ENCODE results near the gene HEMK1. TPM values are rescaled to one million over a fixed set of nuclear protein-coding genes. Genes with fewer than 3 reads are reported as not detected.

The HEMK1 gene
- total RNA-seq, 1 donor from 2014 or later: 16.1 TPM

DNA sequence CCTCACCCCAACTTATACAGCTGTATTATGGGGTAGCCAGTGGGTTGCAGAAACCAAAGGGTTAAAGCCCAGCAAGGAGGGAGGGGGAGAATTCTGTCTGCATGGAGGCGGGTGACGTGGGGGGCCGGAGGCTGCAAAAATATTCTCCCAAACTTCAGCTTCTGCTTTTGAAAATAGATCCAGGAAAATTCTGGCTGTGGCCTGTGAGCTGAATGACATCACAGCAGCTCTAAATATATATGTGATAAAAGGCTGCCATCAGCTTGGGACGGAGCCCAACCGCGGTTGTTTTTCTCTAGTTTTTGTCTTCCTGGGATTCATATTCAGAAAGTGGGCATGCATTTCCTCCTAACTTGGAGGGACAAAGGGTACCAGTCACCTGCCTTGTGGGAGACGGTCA lies 75.2 kb downstream of the HEMK1 start:
- intact Hi-C loops (cut with micrococcal nuclease): no loop called here
- Histone ChIP-seq H3K36me3 (peaks cover 75% of the 10 kb centered on the region), H3K27ac (replicated peaks) (peak overlapping the region; percentile 90), H3K27me3 (ENCODE audit: low read depth) (no peaks in the 10 kb centered on the region), H3K9me3 (replicated peaks) (no peaks in the 10 kb centered on the region), H3K4me1 (peaks cover 89% of the 10 kb centered on the region), H3K4me3 (peak overlapping the region; percentile 10)
- DNase-seq: no peak
- TF ChIP-seq, protein P1, sequence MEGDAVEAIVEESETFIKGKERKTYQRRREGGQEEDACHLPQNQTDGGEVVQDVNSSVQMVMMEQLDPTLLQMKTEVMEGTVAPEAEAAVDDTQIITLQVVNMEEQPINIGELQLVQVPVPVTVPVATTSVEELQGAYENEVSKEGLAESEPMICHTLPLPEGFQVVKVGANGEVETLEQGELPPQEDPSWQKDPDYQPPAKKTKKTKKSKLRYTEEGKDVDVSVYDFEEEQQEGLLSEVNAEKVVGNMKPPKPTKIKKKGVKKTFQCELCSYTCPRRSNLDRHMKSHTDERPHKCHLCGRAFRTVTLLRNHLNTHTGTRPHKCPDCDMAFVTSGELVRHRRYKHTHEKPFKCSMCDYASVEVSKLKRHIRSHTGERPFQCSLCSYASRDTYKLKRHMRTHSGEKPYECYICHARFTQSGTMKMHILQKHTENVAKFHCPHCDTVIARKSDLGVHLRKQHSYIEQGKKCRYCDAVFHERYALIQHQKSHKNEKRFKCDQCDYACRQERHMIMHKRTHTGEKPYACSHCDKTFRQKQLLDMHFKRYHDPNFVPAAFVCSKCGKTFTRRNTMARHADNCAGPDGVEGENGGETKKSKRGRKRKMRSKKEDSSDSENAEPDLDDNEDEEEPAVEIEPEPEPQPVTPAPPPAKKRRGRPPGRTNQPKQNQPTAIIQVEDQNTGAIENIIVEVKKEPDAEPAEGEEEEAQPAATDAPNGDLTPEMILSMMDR (IDR thresholded peaks at IDR 0.05; ENCODE audit: borderline replicate concordance): no peak

DNA sequence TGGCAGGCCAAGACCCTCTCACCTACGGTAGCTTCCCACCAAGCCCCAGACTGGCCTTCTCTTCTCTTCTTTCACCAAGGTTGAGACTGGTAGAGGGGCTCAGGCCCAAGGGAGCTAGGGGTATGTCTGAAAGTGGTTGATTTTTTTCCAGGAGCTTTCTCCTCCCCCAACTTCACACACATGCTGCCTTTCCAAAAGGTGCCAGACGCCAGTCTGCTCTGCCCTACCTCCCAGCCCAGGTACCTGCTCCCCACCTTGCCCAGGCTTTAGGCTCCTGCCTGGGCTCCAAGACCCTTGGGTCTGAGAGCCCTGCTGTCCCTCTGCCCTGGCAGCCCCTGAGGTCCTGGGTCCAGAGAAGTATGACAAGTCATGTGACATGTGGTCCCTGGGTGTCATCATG lies 76.1 kb downstream of the HEMK1 start:
- Histone ChIP-seq H3K9me3 (replicated peaks) (no peaks in the 10 kb centered on the region), H3K4me3 (no peak overlapping the region), H3K36me3 (peaks cover 70% of the 10 kb centered on the region), H3K4me1 (peaks cover 89% of the 10 kb centered on the region), H3K27me3 (ENCODE audit: low read depth) (no peaks in the 10 kb centered on the region), H3K27ac (replicated peaks) (peak overlapping the region; percentile 90)
- intact Hi-C loops (cut with micrococcal nuclease): no loop called here
- TF ChIP-seq, protein P1 (IDR thresholded peaks at IDR 0.05; ENCODE audit: borderline replicate concordance): no peak
- no peak for DNase-seq

Other genes with a start within 250 kb of the HEMK1 start
- gene HYAL2, start 246.8 kb upstream of the HEMK1 start, total RNA-seq: 38.9 TPM
- gene TUSC2, start 241.3 kb upstream of the HEMK1 start, total RNA-seq: 32.9 TPM
- 11.4 TPM for gene RASSF1, start 228.7 kb upstream of the HEMK1 start, total RNA-seq
- not detected for gene ZMYND10, start 223.8 kb upstream of the HEMK1 start, total RNA-seq
- gene NPRL2, start 218.7 kb upstream of the HEMK1 start, total RNA-seq: 16.4 TPM
- gene CYB561D2, start 218.7 kb upstream of the HEMK1 start, total RNA-seq: 7.0 TPM
- gene TMEM115, start 210.0 kb upstream of the HEMK1 start, total RNA-seq: 23.5 TPM
- gene CACNA2D2, start 65.9 kb upstream of the HEMK1 start, total RNA-seq: 2.3 TPM
- 57.2 TPM for gene C3orf18, start 1.8 kb upstream of the HEMK1 start, total RNA-seq
- 16.6 TPM for gene CISH, start 42.3 kb downstream of the HEMK1 start, total RNA-seq
- gene MAPKAPK3, start 47.6 kb downstream of the HEMK1 start, total RNA-seq: 359 TPM
- gene DOCK3, start 105.4 kb downstream of the HEMK1 start, total RNA-seq: 3.9 TPM